Stimulated activated CD4-positive, alpha-beta T cell treated with anti-CD3 and anti-CD28 coated beads, Interleukin-2, amount 100 ng/mL, for 4 hours (primary cell): Measurements from ENCODE around the gene GPR153.
"Not testable (repeated sequence)": the region's sequence is repeated elsewhere in the genome, so short reads cannot be mapped to it uniquely, and the experiment has no call there.

Experiments
- DNase-seq: peaks from one replicate; pipeline ENCODE4 v3.0.0-alpha.2; 2020; ENCODE audit warnings: low read depth

The GPR153 gene

GRCh38 chr1:6260961-6261614 is at the start of gene GPR153:
Gene GPR153, minus strand, starts transcription at chr1:6261098. Its CDS starts 6,193 bp downstream, at chr1:6254905.
- peak; percentile 41 for DNase-seq

- DNase-seq = no peak
Observed at GRCh38 chr1:6310116-6310848, 49.4 kb upstream of the GPR153 start.

- DNase-seq = no peak
Observed at GRCh38 chr1:6309564-6309963, 48.7 kb upstream of the GPR153 start.

GRCh38 chr1:6308449-6308848 is 47.6 kb upstream of the GPR153 start:
- no peak for DNase-seq

GRCh38 chr1:6307682-6308081 is 46.8 kb upstream of the GPR153 start:
- not testable (repeated sequence) for DNase-seq

- DNase-seq = no peak
Observed at GRCh38 chr1:6307099-6307498, 46.2 kb upstream of the GPR153 start.

- DNase-seq = no peak
Observed at GRCh38 chr1:6303397-6304012, 42.6 kb upstream of the GPR153 start.

GRCh38 chr1:6302568-6302967 is 41.7 kb upstream of the GPR153 start:
- no peak for DNase-seq

GRCh38 chr1:6301526-6301925 is 40.6 kb upstream of the GPR153 start:
- DNase-seq = no peak

- DNase-seq = no peak
Observed at GRCh38 chr1:6300342-6301048, 39.6 kb upstream of the GPR153 start.

- DNase-seq = no peak
Observed at GRCh38 chr1:6299557-6300165, 38.8 kb upstream of the GPR153 start.

- DNase-seq = no peak
Observed at GRCh38 chr1:6298940-6299465, 38.1 kb upstream of the GPR153 start.

GRCh38 chr1:6298530-6298929 is 37.6 kb upstream of the GPR153 start:
- DNase-seq = no peak

- no peak for DNase-seq
Observed at GRCh38 chr1:6295910-6296309, 35.0 kb upstream of the GPR153 start.

- no peak for DNase-seq
Observed at GRCh38 chr1:6294890-6295556, 34.1 kb upstream of the GPR153 start.

- DNase-seq = no peak
Observed at GRCh38 chr1:6294080-6294889, 33.4 kb upstream of the GPR153 start.

GRCh38 chr1:6292102-6292501 is 31.2 kb upstream of the GPR153 start:
- DNase-seq = no peak

GRCh38 chr1:6288665-6289064 is 27.8 kb upstream of the GPR153 start:
- no peak for DNase-seq

- DNase-seq = no peak
Observed at GRCh38 chr1:6288026-6288425, 27.1 kb upstream of the GPR153 start.

GRCh38 chr1:6287431-6287886 is 26.6 kb upstream of the GPR153 start:
- no peak for DNase-seq
